Endothelial cell of umbilical vein (primary cell): ENCODE results near the gene SPTLC3. TPM values are rescaled to one million over a fixed set of nuclear protein-coding genes. Genes with fewer than 3 reads are reported as not detected.

Source experiments
- BruUV-seq: library from RNA; stranded (reverse); fragments of 400-500 nt; replicated peaks from 2 replicates; lab custom pipeline; 2021; lab: Mats Ljungman, UMichigan
- CTCF ChIA-PET: fragments of 300-600, 350-600 bp; sonication (Branson Sonifier 250); formaldehyde crosslinking; loops from one replicate; lab custom pipeline; 2021; ENCODE audit warnings: antibody characterized with exemption, inconsistent platforms; lab: Charles Lee
- POLR2A ChIA-PET: fragments of 300-600, 350-600 bp; sonication (Branson Sonifier 250); formaldehyde crosslinking; loops from one replicate; lab custom pipeline; 2021; ENCODE audit warnings: antibody characterized with exemption, inconsistent platforms; lab: Charles Lee
- DNase-seq: peaks from one replicate; pipeline ENCODE4 v3.0.0-alpha.2; 2011; ENCODE audit warnings: low read depth, low spot score
- FAIRE-seq: peaks from 2 replicates; lab custom pipeline; 2011; peaks lifted over from hg19 to GRCh38; lab: Jason Lieb, UNC
- H2AFZ ChIP-seq: 2 replicates; pipeline ENCODE4 v1.6.0; 2012; ENCODE audit warnings: low read depth, low read length, control low read depth, inconsistent platforms
- H3K27ac ChIP-seq: 2 replicates; pipeline ENCODE4 v1.5.1; 2011; ENCODE audit warnings: low read depth, mild to moderate bottlenecking, control low read depth, low read length, moderate library complexity; ENCODE audit not compliant: insufficient read depth
- H3K27me3 ChIP-seq, 2 experiments: 2 replicates each; pipeline versions ENCODE4 v1.6.0 to v1.6.1; 2011; ENCODE audit warnings: low read length in 2 of 2, mixed read lengths in 1 of 2; ENCODE audit not compliant: control insufficient read depth in 2 of 2, insufficient read depth in 2 of 2
- H3K36me3 ChIP-seq, 2 experiments: 2 replicates in 1 of 2; 3 replicates in 1 of 2; pipeline ENCODE4 v1.5.1; 2011; ENCODE audit warnings: low read length in 2 of 2, mild to moderate bottlenecking in 1 of 2, moderate library complexity in 1 of 2; ENCODE audit not compliant: control insufficient read depth in 2 of 2, insufficient read depth in 2 of 2; ENCODE audit errors: extremely low read depth in 1 of 2
- H3K4me1 ChIP-seq: 3 replicates; pipeline ENCODE4 v1.5.1; 2011; ENCODE audit warnings: mild to moderate bottlenecking, low read length; ENCODE audit not compliant: control insufficient read depth, insufficient read depth; ENCODE audit errors: extremely low read depth
- H3K4me2 ChIP-seq: 2 replicates; pipeline ENCODE4 v1.6.1; 2011; ENCODE audit warnings: low read length, control low read depth, mixed read lengths; ENCODE audit not compliant: insufficient read depth
- H3K4me3 ChIP-seq, 3 experiments: fragments of 200-600 bp in 1 of 3; sonication (generic), shearing (Covaris generic) in 1 of 3; replicated peaks in 1 of 3; 2 replicates each; pipeline ENCODE4 v1.5.1; 2011 to 2016; ENCODE audit warnings: control low read depth in 3 of 3, low read length in 3 of 3, mild to moderate bottlenecking in 2 of 3, inconsistent platforms in 1 of 3, low read depth in 1 of 3, moderate library complexity in 1 of 3; ENCODE audit not compliant: insufficient read depth in 1 of 3
- H3K79me2 ChIP-seq: 2 replicates; pipeline ENCODE4 v1.6.0; 2012; ENCODE audit warnings: low read length, inconsistent platforms; ENCODE audit not compliant: control insufficient read depth, insufficient read depth
- H3K9ac ChIP-seq: replicated peaks from 2 replicates; pipeline ENCODE3; 2011; ENCODE audit warnings: low read length, control low read depth; ENCODE audit not compliant: insufficient read depth; ENCODE audit errors: extremely low read depth
- H3K9me1 ChIP-seq: replicated peaks from 3 replicates; pipeline ENCODE4 v1.6.0; 2011; ENCODE audit warnings: mild to moderate bottlenecking, low read length; ENCODE audit not compliant: control insufficient read depth, insufficient read depth; ENCODE audit errors: extremely low read depth
- H3K9me3 ChIP-seq: replicated peaks from 2 replicates; pipeline ENCODE4 v1.5.1; 2012; ENCODE audit warnings: low read length, inconsistent platforms; ENCODE audit not compliant: control insufficient read depth, insufficient read depth
- H4K20me1 ChIP-seq: replicated peaks from 2 replicates; pipeline ENCODE3; 2011; ENCODE audit warnings: mild to moderate bottlenecking, low read length; ENCODE audit not compliant: control insufficient read depth, insufficient read depth; ENCODE audit errors: extremely low read depth
- EZH2 ChIP-seq: IDR thresholded peaks from 2 replicates; pipeline ENCODE4 v1.6.1; 2012; ENCODE audit warnings: borderline replicate concordance, low read depth, mild to moderate bottlenecking, moderate library complexity, low read length, inconsistent platforms; ENCODE audit not compliant: severe bottlenecking
- FOS ChIP-seq: IDR thresholded peaks from 2 replicates; pipeline ENCODE4 v1.6.1; 2011; ENCODE audit warnings: mild to moderate bottlenecking, low read length, moderate library complexity, borderline replicate concordance; ENCODE audit not compliant: insufficient read depth
- GATA2 ChIP-seq: IDR thresholded peaks from 2 replicates; pipeline ENCODE4 v1.7.0; 2011; ENCODE audit warnings: low read depth, mild to moderate bottlenecking, moderate library complexity, mixed read lengths, low read length; ENCODE audit not compliant: insufficient read length, insufficient read depth
- JUN ChIP-seq: IDR thresholded peaks from 2 replicates; pipeline ENCODE4 v1.6.1; 2011; ENCODE audit warnings: borderline replicate concordance, low read depth; ENCODE audit not compliant: insufficient read length, insufficient read depth
- MAX ChIP-seq: IDR thresholded peaks from 2 replicates; pipeline ENCODE4 v1.6.1; 2011; ENCODE audit not compliant: insufficient read depth, insufficient read length
- MYC ChIP-seq: IDR thresholded peaks from one replicate; pipeline ENCODE4 v1.6.1; 2011; ENCODE audit warnings: mild to moderate bottlenecking, low read depth, low read length
- POLR2A ChIP-seq: IDR thresholded peaks from 2 replicates; pipeline ENCODE4 v1.6.1; 2012; ENCODE audit warnings: low read depth, mild to moderate bottlenecking, control low read depth, low read length
- POLR2AphosphoS5 ChIP-seq: IDR thresholded peaks from 2 replicates; pipeline ENCODE4 v1.6.1; 2012; ENCODE audit warnings: low read depth, mild to moderate bottlenecking, control low read depth, low read length, moderate library complexity; ENCODE audit not compliant: insufficient read depth
- dilution Hi-C: fragments of 300-500 bp; cut with MboI; formaldehyde crosslinking; loops from one replicate; pipeline ENCODE4 v1.15.0; 2019; ENCODE audit warnings: low sequenced_read_pairs; ENCODE audit not compliant: extremely low pct_ligation_motif_present
- intact Hi-C: fragments of 100-400 bp; cut with micrococcal nuclease; formaldehyde crosslinking; loops from one replicate; pipeline ENCODE4 v1.10.0; 2022
- polyA plus RNA-seq, 4 experiments: library from polyadenylated mRNA; depleted of rRNA in 3 of 4; stranded (reverse) in 3 of 4; unstranded in 1 of 4; fragments of >200 nt; gene quantifications; 2 replicates each; pipeline versions ENCODE4 v1.2.1 to v1.2.3, GENCODE V29; 2011 to 2012; ENCODE audit warnings: missing spikeins in 1 of 4
- total RNA-seq: library from RNA; stranded (reverse); gene quantifications from 2 replicates; pipeline ENCODE4 v1.2.3, GENCODE V29; 2021
- TF ChIP-seq, protein P1 (sequence below), 2 donors: IDR thresholded peaks; 1 replicate in 1 of 2; 2 replicates in 1 of 2; pipeline ENCODE4 v1.5.1; 2011; ENCODE audit warnings: low read length in 2 of 2, mild to moderate bottlenecking in 2 of 2, moderate library complexity in 2 of 2, control low read depth in 1 of 2, inconsistent platforms in 1 of 2, low read depth in 1 of 2; ENCODE audit not compliant: insufficient read depth in 1 of 2; ENCODE audit errors: extremely low read depth in 1 of 2

SPTLC3 gene
- total and polyA plus RNA-seq, 2 donors (not counting 3 experiments of a cell fraction or from before 2014, with no cell fraction given) = 0.29 to 0.35 TPM

DNA sequence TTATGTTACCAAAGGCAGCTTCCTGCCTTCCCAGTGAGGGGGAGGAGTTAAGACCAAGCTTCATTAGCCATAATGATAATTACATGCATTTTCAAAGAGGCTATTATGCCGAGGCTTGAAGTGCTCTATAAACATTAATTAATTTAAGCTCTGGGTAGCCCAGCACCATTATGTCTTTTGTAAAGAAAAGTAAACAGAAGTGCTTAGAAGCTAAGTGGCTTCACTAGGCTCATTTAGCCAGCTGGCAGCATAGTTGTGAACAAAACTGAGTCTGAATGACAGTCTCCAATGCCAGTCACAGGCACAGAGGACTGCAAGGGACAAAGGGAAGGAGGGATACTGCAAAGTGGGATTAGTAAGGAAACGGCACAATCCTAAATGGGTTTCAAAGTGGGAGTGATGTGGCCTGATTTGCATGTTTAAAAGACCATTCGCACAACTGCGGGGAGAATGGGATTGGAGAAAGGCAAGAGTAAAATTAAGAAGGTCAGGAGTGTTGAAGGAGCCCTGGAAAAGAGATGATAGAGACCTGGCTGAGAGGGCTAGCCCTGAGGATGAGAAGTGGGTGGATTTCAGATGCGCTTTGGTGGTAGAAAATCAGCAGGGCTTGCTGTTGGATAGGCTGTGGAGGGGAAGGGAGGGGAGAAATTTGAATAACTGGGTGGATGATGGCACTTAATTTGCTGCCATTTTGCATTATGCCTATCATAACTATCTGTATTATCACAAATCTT is 192.2 kb downstream of the SPTLC3 start:
- no TSS peak for BruUV-seq
- Histone ChIP-seq H4K20me1 (no peaks in the 10 kb centered on the region), H3K9ac (no peak overlapping the region), H3K4me1 (no peaks in the 10 kb centered on the region), H3K27ac (no peak overlapping the region), H3K4me2 (no peak overlapping the region), H3K9me1 (no peaks in the 10 kb centered on the region), H3K36me3 (no peaks in the 10 kb centered on the region), H3K4me3 (no peak overlapping the region), H2AFZ (no peak overlapping the region), H3K79me2 (no peaks in the 10 kb centered on the region), H3K27me3 (peaks cover 0 to 2% of the 10 kb centered on the region in 2 experiments), H3K9me3 (no peaks in the 10 kb centered on the region)
- dilution Hi-C loops (no loop called here), intact Hi-C loops (no loop called here)
- DNase-seq = no peak
- POLR2A ChIA-PET = no interaction called here
- no peak for FAIRE-seq
- TF ChIP-seq FOS = no peak
- no peak for TF ChIP-seq POLR2AphosphoS5
- TF ChIP-seq MAX = no peak
- no peak for TF ChIP-seq EZH2
- TF ChIP-seq MYC = no peak
- TF ChIP-seq JUN = no peak
- TF ChIP-seq, protein P1, sequence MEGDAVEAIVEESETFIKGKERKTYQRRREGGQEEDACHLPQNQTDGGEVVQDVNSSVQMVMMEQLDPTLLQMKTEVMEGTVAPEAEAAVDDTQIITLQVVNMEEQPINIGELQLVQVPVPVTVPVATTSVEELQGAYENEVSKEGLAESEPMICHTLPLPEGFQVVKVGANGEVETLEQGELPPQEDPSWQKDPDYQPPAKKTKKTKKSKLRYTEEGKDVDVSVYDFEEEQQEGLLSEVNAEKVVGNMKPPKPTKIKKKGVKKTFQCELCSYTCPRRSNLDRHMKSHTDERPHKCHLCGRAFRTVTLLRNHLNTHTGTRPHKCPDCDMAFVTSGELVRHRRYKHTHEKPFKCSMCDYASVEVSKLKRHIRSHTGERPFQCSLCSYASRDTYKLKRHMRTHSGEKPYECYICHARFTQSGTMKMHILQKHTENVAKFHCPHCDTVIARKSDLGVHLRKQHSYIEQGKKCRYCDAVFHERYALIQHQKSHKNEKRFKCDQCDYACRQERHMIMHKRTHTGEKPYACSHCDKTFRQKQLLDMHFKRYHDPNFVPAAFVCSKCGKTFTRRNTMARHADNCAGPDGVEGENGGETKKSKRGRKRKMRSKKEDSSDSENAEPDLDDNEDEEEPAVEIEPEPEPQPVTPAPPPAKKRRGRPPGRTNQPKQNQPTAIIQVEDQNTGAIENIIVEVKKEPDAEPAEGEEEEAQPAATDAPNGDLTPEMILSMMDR (IDR thresholded peaks at IDR 0.05; ENCODE audit: extremely low read depth in 1 of 2, insufficient read depth in 1 of 2, low read depth in 1 of 2, low read length in 2 of 2) = no peak
- no peak for TF ChIP-seq POLR2A
- no peak for TF ChIP-seq GATA2
- CTCF ChIA-PET = no interaction called here
